Measurements from ENCODE around the gene TLDC2.
A peak's percentile ranks its signal among the peaks of the same experiment; 100 is the strongest.
"Not testable (repeated sequence)": the region's sequence is repeated elsewhere in the genome, so short reads cannot be mapped to it uniquely, and the experiment has no call there.

Gene TLDC2

DNA sequence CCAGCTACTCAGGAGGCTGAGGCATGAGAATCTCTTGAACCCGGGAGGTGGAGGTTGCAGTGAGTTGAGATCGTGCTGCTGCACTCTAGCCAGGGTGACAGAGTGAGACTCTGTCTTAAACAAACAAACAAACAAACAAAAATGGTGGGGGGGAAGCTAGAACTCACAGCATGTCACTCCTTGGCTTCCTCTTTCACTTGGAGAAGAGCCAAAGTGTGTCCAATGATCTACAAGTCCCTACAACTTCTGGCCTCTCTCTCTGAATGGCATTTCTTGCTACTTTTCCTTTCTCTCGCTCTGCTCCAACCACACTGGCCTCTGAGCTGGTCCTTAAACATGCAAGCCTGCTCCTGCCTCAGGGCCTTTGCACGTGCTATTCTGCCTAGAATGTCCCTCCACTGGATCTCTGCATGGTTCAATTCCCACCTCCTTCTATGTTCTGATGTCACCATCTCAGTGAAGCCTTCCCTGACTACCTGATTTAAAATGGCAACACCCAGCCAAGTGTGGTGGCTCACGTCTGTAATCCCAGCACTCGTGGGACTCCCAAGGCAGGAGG, 8.1 kb downstream of the TLDC2 start:
- no peaks in the 10 kb centered on the region for H3K9me3 Mint-ChIP-seq
- H3K4me1 Mint-ChIP-seq: peaks cover 20% of the 10 kb centered on the region

DNA sequence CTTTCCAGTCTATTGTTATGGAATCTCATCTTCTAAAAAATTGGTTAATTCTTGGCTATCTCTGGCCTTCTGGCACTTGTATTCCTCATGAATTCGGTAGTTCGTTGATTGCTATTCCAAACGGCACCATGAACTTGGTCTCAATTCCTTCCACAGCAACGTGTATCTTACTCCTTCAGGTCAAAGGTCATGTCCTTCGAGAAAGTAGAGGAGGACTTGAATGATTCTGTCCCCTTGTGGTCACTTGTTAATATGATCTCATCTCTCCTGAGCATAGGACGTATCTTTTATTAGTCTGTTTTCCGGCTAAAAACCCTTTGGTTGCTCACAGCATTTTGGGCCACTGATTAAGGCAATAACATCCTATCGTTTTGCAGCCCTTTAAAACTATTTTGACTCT, 9.4 kb downstream of the TLDC2 start:
- DNase-seq (ENCODE audit: low spot score in 2 of 2) (no peak), ATAC-seq (replicated peaks; ENCODE audit: extremely low read depth, poor library complexity, severe bottlenecking) (no peak)
- no peaks in the 10 kb centered on the region for H3K27me3 Mint-ChIP-seq
- H3K4me3 Mint-ChIP-seq: no peak overlapping the region
- H3K36me3 Mint-ChIP-seq (ENCODE audit: insufficient read depth): peaks cover 16% of the 10 kb centered on the region
- no peaks in the 10 kb centered on the region for H3K9me3 Mint-ChIP-seq
- peaks cover 24% of the 10 kb centered on the region for H3K4me1 Mint-ChIP-seq
- no peak overlapping the region for H3K27ac Mint-ChIP-seq (ENCODE audit: low read depth)

More for the DNA sequence above, 8.1 kb downstream of the TLDC2 start:
- H3K4me3 Mint-ChIP-seq: no peak overlapping the region
- H3K36me3 Mint-ChIP-seq (ENCODE audit: insufficient read depth): peaks cover 5% of the 10 kb centered on the region
- H3K27ac Mint-ChIP-seq (ENCODE audit: low read depth): no peak overlapping the region
- ATAC-seq (replicated peaks; ENCODE audit: extremely low read depth, poor library complexity, severe bottlenecking) (no peak), DNase-seq (ENCODE audit: low spot score in 2 of 2) (no peak)
- no peaks in the 10 kb centered on the region for H3K27me3 Mint-ChIP-seq

DNA sequence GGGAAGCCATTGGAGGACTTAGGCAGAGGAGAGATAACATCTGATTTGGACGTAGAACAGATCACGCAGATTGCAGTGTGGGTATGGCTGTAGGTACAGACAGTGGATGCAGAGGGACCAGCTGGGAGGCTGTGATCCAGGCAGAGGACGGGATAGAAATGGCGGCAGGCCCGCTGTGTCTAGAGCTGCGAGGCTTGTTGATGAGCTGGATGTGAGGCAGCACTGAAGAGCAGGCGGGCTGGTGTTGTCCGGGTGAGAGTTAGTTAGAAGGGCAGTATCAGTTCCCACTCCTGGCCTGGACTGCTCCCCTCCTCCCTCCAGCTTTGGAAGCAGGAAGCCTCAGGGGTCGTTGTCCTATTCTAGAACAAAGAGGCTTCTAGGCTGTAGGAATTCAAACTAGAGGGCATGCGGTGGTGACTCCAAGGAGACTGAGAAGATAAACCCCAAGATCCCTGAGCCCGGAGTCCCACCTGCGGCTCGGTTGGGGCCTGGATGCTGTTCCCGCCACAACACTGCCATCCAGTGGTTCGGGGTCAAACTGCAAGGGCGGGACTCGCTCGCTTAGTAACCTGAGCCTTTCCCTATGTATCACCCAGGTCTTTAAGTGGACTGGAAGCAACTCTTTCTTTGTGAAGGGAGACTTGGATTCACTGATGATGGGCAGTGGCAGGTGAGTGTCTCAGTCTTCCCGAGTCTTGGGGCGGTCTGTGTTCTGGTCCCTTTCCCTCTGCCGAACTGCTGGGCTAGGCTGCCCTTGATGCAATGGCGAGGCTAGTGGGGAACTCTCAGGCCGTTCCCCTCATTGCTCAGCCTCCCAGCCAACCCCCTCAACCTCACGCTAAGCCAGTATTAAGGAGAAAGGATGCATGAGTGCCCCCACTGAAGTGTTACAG, 11.2 kb downstream of the TLDC2 start:
- peak; percentile 66 to 73 for DNase-seq (ENCODE audit: low spot score in 2 of 2)
- Mint-ChIP-seq H3K36me3 (ENCODE audit: insufficient read depth) (peaks cover 34% of the 10 kb centered on the region), H3K9me3 (no peaks in the 10 kb centered on the region), H3K4me1 (peaks cover 24% of the 10 kb centered on the region), H3K27ac (ENCODE audit: low read depth) (no peak overlapping the region), H3K4me3 (peak overlapping the region; percentile 7), H3K27me3 (no peaks in the 10 kb centered on the region)
- ATAC-seq (replicated peaks; ENCODE audit: extremely low read depth, poor library complexity, severe bottlenecking): peak; percentile 89

DNA sequence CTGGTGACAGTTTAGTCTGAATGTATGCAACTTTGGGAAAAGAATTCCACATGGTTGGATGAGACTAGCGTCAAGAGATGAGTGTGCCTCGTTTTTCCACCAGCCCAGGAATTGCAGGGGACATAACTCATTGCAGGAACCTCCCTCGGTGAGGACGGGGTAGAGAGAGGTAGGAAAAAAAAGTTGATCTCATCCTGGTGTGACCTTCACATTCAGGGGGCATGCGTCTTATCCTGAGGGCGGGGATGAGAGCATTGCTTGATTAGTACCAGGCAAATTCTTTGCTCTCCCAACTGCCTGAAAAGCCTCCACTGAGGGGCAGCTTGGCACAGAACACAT, 11.8 kb downstream of the TLDC2 start:
- ATAC-seq (replicated peaks; ENCODE audit: extremely low read depth, poor library complexity, severe bottlenecking) (no peak), DNase-seq (ENCODE audit: low spot score in 2 of 2) (no peak)
- peaks cover 38% of the 10 kb centered on the region for H3K36me3 Mint-ChIP-seq (ENCODE audit: insufficient read depth)
- no peak overlapping the region for H3K4me3 Mint-ChIP-seq
- H3K4me1 Mint-ChIP-seq: peaks cover 24% of the 10 kb centered on the region
- no peaks in the 10 kb centered on the region for H3K27me3 Mint-ChIP-seq
- no peaks in the 10 kb centered on the region for H3K9me3 Mint-ChIP-seq
- H3K27ac Mint-ChIP-seq (ENCODE audit: low read depth): no peak overlapping the region

DNA sequence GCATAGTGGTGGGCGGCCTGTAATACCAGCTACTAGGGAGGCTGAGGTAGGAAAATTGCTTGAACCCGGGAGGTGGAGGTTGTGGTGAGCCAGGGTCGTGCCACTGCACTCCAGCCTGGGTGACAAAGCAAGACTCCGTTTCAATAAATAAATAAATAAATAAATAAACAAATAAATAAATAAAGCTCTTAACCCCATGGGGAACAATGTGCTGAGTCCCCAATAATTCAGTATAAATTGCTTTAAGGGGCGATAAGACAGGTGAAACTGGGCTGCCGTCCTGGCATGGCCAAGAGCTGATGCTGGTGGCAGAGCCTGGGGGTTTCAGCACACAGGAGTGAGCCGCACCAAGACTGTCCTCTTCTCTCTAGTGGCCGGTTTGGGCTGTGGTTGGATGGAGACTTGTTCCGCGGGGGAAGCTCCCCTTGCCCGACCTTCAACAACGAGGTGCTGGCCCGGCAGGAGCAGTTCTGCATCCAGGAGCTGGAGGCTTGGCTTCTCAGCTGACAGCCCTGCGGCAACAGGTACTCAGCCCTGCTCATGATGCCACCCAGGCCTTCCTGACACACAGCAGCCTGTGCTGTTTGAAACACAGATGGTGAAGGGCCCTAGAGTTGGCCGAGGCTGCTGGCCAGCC, 13.1 kb downstream of the TLDC2 start:
- ATAC-seq (replicated peaks; ENCODE audit: extremely low read depth, poor library complexity, severe bottlenecking): no peak
- H3K36me3 Mint-ChIP-seq (ENCODE audit: insufficient read depth): peaks cover 51% of the 10 kb centered on the region
- peaks cover 24% of the 10 kb centered on the region for H3K4me1 Mint-ChIP-seq
- H3K4me3 Mint-ChIP-seq: no peak overlapping the region
- H3K9me3 Mint-ChIP-seq: no peaks in the 10 kb centered on the region
- no peak for DNase-seq (ENCODE audit: low spot score in 2 of 2)
- H3K27me3 Mint-ChIP-seq: no peaks in the 10 kb centered on the region
- no peak overlapping the region for H3K27ac Mint-ChIP-seq (ENCODE audit: low read depth)

DNA sequence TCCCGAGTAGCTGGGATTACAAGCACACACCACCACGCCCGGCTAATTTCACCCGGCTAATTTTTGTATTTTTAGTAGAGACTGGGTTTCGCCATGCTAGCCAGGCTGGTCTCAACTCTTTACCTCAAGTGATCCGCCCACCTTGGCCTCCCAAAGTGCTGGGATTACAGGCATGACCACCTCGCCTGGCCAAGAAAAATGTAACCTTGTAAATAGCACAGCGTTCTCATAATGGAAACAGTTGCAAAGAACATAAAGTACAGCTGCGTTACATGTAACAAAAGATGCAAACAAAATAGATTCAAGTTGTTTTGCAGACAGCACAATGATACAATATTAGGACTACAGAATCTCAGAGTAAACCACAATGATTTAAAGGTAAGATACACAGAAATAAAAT, 14.6 kb downstream of the TLDC2 start:
- no peaks in the 10 kb centered on the region for H3K9me3 Mint-ChIP-seq
- no peaks in the 10 kb centered on the region for H3K27me3 Mint-ChIP-seq
- no peak overlapping the region for H3K27ac Mint-ChIP-seq (ENCODE audit: low read depth)
- peaks cover 28% of the 10 kb centered on the region for H3K4me1 Mint-ChIP-seq
- ATAC-seq (replicated peaks; ENCODE audit: extremely low read depth, poor library complexity, severe bottlenecking) (no peak), DNase-seq (ENCODE audit: low spot score in 2 of 2) (no peak)
- no peak overlapping the region for H3K4me3 Mint-ChIP-seq
- H3K36me3 Mint-ChIP-seq (ENCODE audit: insufficient read depth): peaks cover 58% of the 10 kb centered on the region

DNA sequence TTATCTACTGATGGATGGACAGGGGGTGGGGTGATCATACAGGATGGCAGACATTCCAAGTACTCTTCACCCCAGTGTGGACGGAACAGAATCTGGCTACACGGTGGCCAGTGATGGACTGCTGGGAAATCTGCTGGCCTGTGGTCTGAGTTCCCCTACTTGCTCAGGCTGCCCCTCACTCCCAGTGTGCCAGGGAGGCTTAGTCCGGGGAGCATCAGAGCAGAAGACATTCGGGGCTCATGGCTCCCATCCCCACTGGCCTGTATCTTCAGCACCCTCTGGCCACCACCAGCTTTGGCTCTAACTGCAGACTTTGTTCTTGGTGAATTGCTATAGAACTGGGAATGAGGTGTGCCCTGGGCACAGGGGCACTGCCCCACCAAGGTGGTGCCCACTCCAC, 15.3 kb downstream of the TLDC2 start:
- no peak overlapping the region for H3K4me3 Mint-ChIP-seq
- H3K36me3 Mint-ChIP-seq (ENCODE audit: insufficient read depth): peaks cover 62% of the 10 kb centered on the region
- DNase-seq (ENCODE audit: low spot score in 2 of 2): no peak
- H3K4me1 Mint-ChIP-seq: peaks cover 23% of the 10 kb centered on the region
- no peak for ATAC-seq (replicated peaks; ENCODE audit: extremely low read depth, poor library complexity, severe bottlenecking)
- no peak overlapping the region for H3K27ac Mint-ChIP-seq (ENCODE audit: low read depth)
- H3K9me3 Mint-ChIP-seq: no peaks in the 10 kb centered on the region
- no peaks in the 10 kb centered on the region for H3K27me3 Mint-ChIP-seq

DNA sequence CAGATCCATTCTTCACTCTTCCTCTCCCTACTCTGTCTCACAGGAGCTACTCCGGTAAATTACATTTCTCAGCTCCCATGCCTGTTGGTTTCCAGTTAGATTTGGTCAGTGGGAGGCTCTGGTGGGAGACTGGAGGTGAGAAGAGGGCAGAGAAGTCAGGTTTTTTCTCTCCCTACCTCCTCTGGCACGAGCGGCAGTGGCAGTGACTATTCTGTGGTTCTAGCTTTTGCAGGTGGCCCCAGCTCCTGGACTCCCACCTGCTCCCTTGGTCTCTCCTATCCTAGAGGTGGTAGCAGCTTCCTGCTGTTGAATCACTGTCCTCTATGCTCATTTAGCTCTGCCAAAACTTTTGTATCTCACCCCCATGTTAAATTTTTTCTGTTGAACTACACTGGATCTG, 17.9 kb downstream of the TLDC2 start:
- H3K4me3 Mint-ChIP-seq: no peak overlapping the region
- ATAC-seq (replicated peaks; ENCODE audit: extremely low read depth, poor library complexity, severe bottlenecking) (no peak), DNase-seq (ENCODE audit: low spot score in 2 of 2) (no peak)
- no peaks in the 10 kb centered on the region for H3K9me3 Mint-ChIP-seq
- H3K36me3 Mint-ChIP-seq (ENCODE audit: insufficient read depth): peaks cover 81% of the 10 kb centered on the region
- H3K27me3 Mint-ChIP-seq: no peaks in the 10 kb centered on the region
- H3K27ac Mint-ChIP-seq (ENCODE audit: low read depth): no peak overlapping the region
- peaks cover 16% of the 10 kb centered on the region for H3K4me1 Mint-ChIP-seq

DNA sequence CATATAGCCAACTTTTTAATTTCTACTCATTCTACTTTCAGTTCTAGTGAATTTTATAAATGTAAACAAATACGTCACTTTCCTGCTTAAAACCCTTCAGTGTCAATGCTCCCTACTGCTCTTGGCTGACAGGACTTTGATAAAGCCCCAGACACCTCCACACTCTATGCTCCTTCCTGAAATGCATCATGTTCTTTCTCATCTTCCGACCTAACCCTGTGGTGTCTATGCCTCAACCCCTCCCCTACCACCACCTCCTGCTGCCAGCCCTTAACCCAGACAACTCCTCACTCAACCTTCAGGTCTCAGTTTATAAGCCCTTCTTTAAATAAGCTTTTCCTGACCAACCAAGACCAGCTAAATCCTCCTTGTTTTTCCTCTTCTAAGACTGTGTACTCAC, 19.1 kb downstream of the TLDC2 start:
- DNase-seq (ENCODE audit: low spot score in 2 of 2): no peak
- no peak for ATAC-seq (replicated peaks; ENCODE audit: extremely low read depth, poor library complexity, severe bottlenecking)
- H3K4me3 Mint-ChIP-seq: no peak overlapping the region

DNA sequence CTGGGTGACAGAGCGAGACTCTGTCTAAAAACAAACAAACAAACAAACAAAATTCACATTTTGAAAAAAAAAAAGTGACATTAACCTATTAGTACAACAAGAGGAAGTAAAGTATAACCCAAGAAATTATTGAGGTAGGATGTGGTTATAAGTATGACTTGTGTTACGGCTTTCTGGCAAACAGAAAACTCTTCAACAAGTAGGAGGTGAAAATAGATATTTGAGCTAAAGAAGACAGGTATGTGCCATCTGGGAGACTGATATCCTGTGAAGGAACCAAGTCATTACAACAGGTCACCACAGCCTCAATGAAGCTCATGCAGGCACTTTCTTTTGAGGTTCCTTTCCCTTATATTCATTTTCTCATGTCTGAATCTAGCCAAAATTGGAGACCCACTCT, 28.8 kb downstream of the TLDC2 start:
- no peak for ATAC-seq (replicated peaks; ENCODE audit: extremely low read depth, poor library complexity, severe bottlenecking)

More for the DNA sequence above, 19.1 kb downstream of the TLDC2 start:
- Mint-ChIP-seq H3K27ac (ENCODE audit: low read depth) (peak overlapping the region; percentile 38), H3K27me3 (no peaks in the 10 kb centered on the region), H3K9me3 (no peaks in the 10 kb centered on the region), H3K4me1 (peaks cover 12% of the 10 kb centered on the region), H3K36me3 (ENCODE audit: insufficient read depth) (peaks cover 83% of the 10 kb centered on the region)

DNA sequence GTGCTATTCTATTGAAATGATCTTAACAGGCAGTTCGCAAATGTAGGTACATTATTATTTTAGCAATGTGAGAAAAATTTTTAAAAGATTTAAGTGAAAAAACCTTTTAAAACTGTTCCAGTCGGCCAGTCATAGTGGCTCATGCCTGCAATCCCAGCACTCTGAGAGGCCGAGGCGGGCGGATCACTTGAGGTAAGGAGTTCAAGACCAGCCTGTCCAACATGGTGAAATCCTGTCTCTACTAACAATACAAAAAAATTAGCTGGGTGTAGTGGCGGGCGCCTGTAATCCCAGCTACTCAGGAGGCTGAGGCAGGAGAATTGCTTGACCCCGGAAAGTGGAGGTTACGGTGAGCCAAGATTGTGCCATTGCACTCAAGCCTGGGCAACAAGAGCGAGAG, 29.6 kb downstream of the TLDC2 start:
- peaks cover 19% of the 10 kb centered on the region for H3K4me1 Mint-ChIP-seq
- peaks cover 85% of the 10 kb centered on the region for H3K36me3 Mint-ChIP-seq (ENCODE audit: insufficient read depth)
- H3K27ac Mint-ChIP-seq (ENCODE audit: low read depth): peak overlapping the region; percentile 59

More for the DNA sequence above, 28.8 kb downstream of the TLDC2 start:
- H3K9me3 Mint-ChIP-seq: no peaks in the 10 kb centered on the region
- no peak overlapping the region for H3K4me3 Mint-ChIP-seq
- no peak for DNase-seq (ENCODE audit: low spot score in 2 of 2)
- H3K4me1 Mint-ChIP-seq: peaks cover 19% of the 10 kb centered on the region
- peak overlapping the region; percentile 59 for H3K27ac Mint-ChIP-seq (ENCODE audit: low read depth)
- peaks cover 85% of the 10 kb centered on the region for H3K36me3 Mint-ChIP-seq (ENCODE audit: insufficient read depth)
- no peaks in the 10 kb centered on the region for H3K27me3 Mint-ChIP-seq

DNA sequence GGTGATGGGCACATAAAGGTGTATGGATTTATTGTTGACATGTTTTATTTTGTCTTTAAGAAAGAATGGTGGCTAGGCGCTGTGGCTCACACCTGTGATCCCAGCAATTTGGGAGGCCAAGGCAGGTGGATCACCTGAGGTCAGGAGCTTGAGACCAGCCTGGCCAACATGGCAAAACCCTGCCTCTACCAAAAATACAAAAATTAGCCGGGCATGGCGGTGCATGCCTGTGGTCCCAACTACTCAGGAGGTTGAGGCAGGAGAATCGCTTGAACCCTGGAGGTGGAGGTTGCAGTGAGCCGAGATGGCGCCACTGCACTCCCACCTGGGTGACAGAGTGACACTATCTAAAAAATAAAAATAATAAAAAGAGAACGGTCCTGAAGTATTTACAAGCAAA, 30.1 kb downstream of the TLDC2 start:
- not testable (repeated sequence) for DNase-seq (ENCODE audit: low spot score in 2 of 2); H3K4me3 Mint-ChIP-seq; H3K27me3 Mint-ChIP-seq; H3K27ac Mint-ChIP-seq (ENCODE audit: low read depth); ATAC-seq (replicated peaks; ENCODE audit: extremely low read depth, poor library complexity, severe bottlenecking); H3K9me3 Mint-ChIP-seq
- H3K4me1 Mint-ChIP-seq: peaks cover 19% of the 10 kb centered on the region
- peaks cover 84% of the 10 kb centered on the region for H3K36me3 Mint-ChIP-seq (ENCODE audit: insufficient read depth)

More for the DNA sequence above, 29.6 kb downstream of the TLDC2 start:
- not testable (repeated sequence) for H3K27me3 Mint-ChIP-seq; H3K4me3 Mint-ChIP-seq; DNase-seq (ENCODE audit: low spot score in 2 of 2); H3K9me3 Mint-ChIP-seq; ATAC-seq (replicated peaks; ENCODE audit: extremely low read depth, poor library complexity, severe bottlenecking)

DNA sequence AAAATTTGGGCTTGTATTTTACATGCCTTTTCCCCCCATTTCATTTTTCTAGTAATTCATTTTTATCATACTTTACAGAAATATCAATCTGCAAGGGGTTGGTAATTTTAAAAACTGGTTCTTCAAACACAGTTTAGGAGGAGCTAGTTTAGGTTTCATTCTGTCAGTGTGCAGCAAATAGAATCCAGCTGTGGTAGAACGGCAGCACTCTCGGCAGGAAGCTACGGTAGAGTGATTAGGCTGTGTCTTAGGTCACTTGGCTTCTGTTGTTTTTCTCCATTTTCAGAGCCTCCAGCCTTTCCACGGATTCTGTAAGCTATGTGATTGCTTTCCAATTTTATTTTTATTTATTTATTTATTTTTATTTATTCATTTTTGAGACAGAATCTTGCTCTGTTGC, 32.7 kb downstream of the TLDC2 start:
- H3K36me3 Mint-ChIP-seq (ENCODE audit: insufficient read depth): peaks cover 84% of the 10 kb centered on the region
- H3K4me1 Mint-ChIP-seq: peaks cover 17% of the 10 kb centered on the region
- H3K4me3 Mint-ChIP-seq: no peak overlapping the region
- H3K27ac Mint-ChIP-seq (ENCODE audit: low read depth): no peak overlapping the region
- H3K27me3 Mint-ChIP-seq: no peaks in the 10 kb centered on the region
- H3K9me3 Mint-ChIP-seq: no peaks in the 10 kb centered on the region
- DNase-seq (ENCODE audit: low spot score in 2 of 2) (no peak), ATAC-seq (replicated peaks; ENCODE audit: extremely low read depth, poor library complexity, severe bottlenecking) (no peak)
